Measurements from ENCODE around the gene RAE1.

Gene RAE1, protein sequence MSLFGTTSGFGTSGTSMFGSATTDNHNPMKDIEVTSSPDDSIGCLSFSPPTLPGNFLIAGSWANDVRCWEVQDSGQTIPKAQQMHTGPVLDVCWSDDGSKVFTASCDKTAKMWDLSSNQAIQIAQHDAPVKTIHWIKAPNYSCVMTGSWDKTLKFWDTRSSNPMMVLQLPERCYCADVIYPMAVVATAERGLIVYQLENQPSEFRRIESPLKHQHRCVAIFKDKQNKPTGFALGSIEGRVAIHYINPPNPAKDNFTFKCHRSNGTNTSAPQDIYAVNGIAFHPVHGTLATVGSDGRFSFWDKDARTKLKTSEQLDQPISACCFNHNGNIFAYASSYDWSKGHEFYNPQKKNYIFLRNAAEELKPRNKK

DNA sequence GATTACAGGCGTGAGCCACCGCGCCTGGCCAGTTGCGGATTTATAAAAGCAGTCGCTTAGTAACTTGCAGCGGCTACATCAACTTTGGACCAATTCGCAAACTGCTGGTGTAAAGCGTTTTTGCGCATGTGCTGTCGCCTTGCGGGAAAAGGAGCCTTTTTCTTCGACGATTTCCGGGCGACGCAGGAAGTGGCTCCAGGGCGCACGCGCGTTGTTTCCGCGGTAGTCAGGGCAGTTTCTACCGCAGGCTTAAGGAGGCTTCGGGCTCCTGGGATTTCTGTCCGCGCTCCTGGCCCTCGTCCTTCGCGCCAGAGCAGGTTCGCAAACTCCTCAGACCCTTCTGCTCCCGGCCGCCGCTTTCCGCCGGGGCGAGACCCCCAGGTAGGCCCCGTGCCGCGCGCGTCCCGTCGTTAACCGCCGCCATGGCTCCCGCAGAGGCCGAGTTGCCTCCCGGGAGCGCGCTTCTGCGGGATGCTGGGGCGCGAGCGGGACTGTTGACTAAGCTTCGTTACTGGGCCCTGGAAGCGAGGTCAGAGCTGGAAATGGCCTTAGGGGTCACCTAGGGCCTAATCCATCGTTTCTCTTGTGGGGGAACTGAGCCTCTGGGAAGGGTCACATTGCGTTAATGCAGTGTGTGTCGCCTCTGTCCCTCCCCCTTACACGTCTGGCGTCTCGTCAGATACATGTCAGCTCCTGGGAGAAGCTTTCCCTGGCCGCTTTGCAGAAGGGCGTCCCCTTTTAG is at the start of gene RAE1:
Gene RAE1, plus strand, starts transcription at position 214 of the 742 bp plus-strand sequence. CDS start 2,784 bp downstream, outside the sequence.
- peak; percentile 87 for DNase-seq

DNA sequence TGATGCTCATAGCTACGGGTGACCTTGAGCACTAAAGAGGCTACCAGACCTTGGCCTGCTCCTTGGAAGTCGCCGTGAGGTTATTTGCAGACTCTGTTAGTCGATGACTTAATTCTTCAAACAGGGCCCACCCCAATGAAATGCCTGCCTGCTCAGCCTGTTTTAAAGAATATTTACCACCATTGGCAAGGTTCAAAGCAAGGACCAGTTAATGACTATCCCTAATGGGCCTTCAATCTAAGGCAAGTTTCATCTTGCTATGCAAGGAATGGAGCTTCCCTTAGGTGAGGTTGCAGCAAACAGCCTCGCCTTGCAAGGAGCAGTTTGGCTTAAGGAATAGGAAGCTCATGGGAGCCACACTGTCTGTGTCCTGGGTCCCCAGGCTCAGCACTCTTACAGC is 44.3 kb upstream of the RAE1 start:
- no peak for DNase-seq

DNA sequence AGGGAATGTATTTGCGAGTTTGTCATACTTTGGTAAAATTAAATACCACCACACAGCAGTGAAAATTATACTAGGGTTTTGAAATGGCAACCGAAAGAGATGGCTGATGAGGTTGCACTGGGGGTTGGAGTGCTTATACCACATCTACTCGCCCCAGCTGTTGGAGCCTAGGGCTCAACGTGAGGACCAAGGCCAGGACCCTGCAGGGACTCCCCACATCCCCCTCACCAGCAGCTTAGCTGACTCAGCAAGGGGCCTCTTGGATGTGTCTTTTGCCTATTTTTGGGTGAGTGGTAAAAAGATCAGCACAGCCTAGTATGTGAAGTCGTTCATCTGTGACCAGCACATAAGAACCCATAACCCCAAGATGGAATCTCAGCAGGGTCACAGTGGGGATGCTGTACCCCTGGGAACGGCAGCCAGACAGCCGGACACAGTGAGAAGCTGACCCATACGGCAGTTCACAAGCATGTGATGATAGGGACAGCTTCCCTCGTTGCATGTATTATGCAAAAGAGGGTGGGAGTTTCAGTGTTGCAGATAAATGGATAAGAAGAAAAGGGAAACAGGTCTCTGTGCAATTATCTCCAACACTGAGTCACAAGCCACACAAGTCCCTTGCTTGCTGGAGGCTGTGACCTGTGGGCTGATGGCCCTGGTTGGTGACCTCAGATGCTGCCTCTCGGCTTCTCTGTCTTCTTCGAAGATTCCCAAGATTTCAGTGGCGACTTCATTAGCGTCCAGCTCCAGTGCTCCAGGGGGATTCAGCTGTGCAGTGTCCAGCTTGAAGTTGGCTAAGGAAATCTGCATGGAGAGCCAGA is 42.4 kb upstream of the RAE1 start:
- DNase-seq, result no peak

DNA sequence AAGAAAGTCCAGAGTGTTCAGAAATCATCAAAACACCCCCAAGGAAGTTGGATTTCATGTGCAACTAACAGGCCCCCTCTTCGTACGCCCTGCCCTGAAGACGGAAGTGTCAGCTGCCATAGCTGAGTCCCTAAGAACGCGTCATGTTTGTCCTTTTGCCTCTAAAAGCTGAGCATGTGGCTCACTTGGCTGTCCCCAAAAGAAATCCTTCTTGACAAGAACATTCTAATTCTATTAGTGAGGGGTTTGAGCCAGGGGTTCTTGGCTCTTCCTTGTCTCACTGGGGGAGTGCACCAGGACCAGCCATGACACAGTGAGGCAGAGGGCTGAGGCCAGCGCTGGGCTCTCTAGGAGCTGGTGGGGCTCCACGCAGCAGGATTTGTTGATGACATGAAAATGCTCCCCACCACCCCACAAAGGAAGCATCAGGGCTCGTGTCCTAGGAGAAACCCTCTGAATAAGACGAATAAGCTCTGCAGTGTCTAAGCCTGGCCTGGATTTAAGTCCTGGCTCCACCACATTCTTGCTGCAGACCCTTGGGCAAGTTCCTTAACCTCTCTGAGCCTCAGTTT is 41.4 kb upstream of the RAE1 start:
- DNase-seq, result no peak

GRCh38 chr20:57310821-57311514 is 40.1 kb upstream of the RAE1 start:
- DNase-seq, result no peak

- DNase-seq, result no peak
Observed at GRCh38 chr20:57312138-57312537, 38.9 kb upstream of the RAE1 start.

DNA sequence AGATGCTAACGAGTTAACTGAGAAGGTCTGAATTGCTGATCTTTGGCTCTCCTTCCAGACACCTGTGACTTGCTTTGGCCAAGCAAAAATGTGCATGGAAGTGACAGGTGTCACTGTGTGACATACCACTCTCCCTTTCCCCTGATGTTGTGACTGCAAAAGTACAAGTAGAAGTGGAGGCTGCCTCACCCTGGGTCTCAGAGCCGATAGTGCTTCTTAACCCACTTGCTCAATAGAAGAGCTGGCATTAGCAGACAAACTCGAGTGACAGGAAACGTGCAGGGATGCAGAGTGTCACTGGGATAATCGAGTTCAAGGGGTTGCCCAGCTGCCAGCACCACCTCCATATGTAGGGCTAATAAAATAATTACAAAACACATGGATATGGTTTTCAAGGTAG is 37.8 kb upstream of the RAE1 start:
- no peak for DNase-seq

DNA sequence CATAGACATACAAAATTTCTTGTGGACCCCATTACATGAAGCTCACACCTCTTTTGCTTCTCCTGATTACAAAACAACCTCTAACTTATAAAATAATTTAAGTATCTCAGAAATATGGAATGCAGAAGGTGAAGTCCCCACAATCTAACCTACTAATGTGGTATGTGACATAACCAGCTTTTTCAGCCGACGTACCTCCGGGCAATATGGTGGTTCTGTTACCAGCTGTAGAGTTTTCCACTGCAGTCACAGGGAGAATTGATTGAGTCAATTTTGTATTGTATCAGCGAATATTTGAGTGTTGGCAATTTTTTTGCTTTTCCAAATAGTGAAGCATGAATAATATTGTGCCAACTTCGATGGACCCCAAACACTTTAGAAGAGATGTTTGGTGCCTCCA is 37.1 kb upstream of the RAE1 start:
- no peak for DNase-seq

DNA sequence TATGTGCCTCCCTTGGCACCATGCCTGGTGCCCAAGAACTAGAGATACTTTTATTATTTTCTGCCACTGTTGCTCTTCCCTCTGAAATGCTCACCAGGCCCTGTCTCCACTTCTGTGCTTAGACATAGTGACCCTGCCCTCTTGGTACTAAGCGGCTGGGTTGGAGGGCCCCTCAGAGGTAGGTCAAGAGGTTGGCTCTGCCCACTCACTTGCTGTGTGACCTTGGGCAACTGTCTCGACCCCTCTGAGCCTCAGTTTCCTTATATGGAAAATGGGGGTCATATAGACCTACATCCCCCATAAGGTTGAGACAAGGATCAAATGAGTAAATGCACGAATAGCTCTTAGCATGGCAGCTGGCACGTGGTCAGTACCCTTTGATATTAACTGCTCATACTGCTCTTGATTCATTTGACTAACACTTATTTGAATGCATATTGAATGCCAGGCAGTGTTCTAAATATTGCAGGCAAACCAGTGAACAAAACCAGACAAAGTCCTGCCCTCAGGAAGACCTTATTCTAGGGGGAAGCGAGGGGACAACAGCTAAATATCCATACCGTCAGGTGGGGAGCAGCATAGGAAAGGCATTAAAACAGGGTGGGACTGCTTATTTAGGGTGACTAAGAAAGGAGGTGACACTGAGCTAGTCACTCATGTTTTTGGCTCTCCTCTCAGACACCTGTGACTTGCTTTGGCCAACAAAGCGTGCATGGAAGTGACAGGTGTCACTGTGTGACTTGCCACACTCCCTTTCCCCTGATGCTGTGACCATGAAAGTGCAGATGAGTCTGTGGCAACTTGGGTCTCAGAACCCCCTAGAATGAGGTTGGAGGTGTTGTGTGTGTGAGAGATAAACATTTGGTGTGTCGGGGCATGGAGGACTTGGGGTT is 35.7 kb upstream of the RAE1 start:
- no peak for DNase-seq

- no peak for DNase-seq
Observed at GRCh38 chr20:57315976-57316480, 35.0 kb upstream of the RAE1 start.

DNA sequence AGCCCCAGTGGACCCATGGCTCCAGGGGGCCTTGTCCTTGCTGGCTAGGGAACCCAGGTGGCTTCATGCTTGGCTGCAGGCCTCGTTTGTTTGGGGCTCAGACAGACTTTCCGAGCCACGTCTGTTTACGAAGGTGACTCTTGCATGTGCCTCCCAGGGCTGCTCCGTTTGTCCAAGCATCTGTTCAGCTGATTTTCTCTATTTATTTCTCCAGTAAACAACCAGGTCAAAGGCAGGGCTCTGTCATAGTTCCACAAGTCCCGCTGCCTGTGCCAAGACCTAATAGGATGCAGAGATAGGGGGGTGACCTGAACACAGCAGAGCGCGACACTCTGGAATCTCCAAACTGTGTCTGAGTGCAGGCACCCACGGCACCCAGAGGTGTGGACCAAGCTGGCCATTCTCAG is 34.3 kb upstream of the RAE1 start:
- no peak for DNase-seq

DNA sequence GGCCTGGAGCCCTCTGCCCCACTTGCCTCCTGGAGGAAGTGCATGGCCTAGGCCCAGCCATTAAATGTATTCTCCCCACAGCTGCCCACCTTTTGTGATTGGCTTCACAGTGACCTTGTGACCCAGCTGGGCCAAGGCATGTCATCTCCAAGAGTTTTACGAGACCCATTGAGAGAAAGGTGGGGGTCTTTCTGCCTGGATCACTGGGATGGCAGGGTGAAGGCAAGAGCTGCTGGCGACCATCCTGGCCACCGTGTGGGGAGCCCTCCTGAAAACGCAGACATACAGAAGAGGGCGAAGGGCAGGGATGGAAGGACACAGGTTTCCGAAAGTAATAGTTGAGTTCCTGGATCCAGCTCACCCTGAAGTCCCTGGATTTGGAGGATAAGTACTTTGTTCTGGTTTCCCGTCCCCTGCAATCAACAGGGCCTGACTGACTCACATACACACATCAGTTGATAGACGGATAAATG is 33.7 kb upstream of the RAE1 start:
- no peak for DNase-seq

- DNase-seq, result no peak
Observed at GRCh38 chr20:57317789-57318371, 33.2 kb upstream of the RAE1 start.

- no peak for DNase-seq
Observed at GRCh38 chr20:57319584-57319983, 31.5 kb upstream of the RAE1 start.

DNA sequence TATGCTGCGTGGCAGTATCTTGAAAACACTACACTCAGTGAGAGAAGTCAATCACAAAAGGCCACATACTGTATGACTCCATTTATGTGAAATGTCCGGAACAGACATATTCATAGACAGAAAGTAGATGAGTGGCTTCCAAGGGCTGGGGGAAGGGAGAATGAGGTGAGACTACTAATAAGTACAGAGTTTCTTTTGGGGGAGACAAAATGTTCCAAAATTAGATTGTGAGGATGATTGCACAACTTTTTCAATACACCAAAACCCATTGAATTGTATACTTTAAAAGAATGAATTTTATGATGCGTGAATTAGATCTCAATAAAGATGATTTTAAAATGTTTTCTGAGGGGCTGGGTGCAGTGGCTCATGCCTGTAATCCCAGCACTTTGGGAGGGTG is 30.7 kb upstream of the RAE1 start:
- no peak for DNase-seq

DNA sequence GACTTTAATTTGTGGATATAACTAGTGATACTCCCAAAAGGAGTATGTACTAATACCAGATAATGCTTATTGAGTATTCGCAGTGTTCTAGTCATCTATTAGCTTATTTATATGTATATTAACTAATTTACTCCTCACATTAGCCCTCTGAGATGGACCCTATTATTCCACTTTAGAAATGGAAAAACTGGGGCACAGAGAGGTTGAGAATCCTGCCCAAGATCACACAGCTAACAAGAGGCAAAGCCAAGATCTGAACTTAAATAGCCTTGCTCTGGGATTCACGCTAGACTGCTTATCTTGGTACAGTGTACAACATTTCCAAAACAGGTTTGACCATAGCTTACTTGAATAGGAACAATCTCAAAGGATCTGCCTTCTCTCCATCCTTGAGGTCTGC is 29.9 kb upstream of the RAE1 start:
- no peak for DNase-seq

DNA sequence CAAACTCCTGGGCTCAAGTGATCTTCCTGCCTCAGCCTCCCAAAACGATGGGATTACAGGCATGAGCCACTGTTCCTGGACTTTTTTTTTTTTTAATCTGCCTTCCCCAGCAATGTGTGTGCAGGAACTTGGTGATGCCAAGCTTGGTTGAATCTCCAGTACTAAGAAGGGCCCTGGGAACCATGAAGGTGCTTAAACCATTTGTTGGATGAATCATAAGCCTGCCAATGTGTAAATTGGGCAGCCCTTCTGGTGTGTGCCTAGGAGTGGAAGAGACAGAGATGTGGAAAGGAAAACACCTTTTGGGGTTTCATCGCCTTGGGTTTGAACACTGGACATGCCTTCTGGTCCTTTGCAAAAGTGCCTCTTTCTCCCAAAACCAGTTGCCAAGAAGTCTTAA is 28.6 kb upstream of the RAE1 start:
- no peak for DNase-seq

DNA sequence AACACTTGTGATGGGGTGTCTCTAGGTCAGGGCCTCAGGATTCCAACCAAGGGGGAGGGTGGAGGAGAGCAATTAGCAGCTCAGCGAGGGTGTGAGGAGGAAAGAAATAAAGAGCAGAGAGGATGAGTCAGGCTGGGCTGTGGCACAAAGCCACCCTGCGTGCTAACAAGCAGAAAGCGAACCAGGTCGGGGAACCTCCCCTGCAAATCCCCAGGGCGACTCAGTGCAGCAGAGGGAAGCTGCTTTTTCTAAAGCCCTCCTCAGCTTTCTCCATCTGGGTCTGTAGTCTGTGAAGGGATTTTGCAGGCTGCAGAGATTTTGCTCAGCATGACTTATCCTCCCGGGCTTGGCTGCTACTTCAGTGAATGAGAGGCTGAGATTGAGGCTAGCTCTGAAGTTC is 28.0 kb upstream of the RAE1 start:
- DNase-seq, result no peak

DNA sequence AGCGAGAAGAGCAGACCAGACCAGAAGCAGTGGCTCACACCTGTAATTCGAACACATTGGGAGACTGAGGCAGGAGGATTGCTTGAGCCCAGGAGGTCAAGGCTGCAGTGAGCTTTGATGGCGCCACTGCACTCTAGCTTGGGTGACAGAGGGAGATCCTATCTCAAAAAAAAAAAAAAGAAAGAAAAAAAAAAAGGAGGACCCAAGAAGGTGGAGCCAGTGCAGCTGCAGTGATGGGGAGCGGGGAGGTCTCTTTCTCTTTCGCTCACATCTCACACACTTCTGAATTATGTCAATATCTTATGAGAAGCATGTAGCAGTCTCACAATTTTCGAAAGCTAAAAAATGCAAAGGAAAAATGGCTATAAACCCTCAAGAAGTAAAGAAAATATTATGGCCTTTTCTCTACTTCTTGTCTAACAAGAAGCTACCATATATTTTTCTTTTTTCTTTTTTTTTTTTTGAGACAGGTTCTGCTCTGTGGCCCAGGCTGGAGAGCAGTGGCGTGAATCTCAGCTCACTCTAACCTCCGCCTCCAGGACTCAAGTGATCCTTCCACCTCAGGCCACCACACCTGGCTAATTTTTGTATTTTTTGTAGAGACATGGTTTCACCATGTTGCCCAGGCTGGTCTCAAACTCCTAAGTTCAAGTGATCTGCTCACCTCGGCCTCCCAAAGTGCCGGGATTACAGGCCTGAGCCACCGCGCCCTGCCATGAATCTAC is 25.3 kb upstream of the RAE1 start:
- no peak for DNase-seq

Data from activated effector memory CD4-positive, alpha-beta T cell treated with Interleukin-2 at 50 U/mL for 16 hours (primary cell).